Mammary epithelial cell (primary cell): ENCODE results near the gene BEND7.

Experiments used
- CTCF ChIP-seq, 2 donors: IDR thresholded peaks in 1 of 2; conservative IDR thresholded peaks in 1 of 2; 2 replicates each; pipeline ENCODE4 v1.5.1; 2011 to 2012; ENCODE audit warnings: inconsistent platforms in 2 of 2, low read length in 2 of 2, mild to moderate bottlenecking in 2 of 2, control low read depth in 1 of 2, low read depth in 1 of 2; ENCODE audit not compliant: insufficient read depth in 1 of 2; ENCODE audit errors: extremely low read depth in 1 of 2
- EZH2 ChIP-seq: IDR thresholded peaks from 2 replicates; pipeline ENCODE4 v1.6.1; 2012; ENCODE audit warnings: low read length, inconsistent platforms, borderline replicate concordance

DNA sequence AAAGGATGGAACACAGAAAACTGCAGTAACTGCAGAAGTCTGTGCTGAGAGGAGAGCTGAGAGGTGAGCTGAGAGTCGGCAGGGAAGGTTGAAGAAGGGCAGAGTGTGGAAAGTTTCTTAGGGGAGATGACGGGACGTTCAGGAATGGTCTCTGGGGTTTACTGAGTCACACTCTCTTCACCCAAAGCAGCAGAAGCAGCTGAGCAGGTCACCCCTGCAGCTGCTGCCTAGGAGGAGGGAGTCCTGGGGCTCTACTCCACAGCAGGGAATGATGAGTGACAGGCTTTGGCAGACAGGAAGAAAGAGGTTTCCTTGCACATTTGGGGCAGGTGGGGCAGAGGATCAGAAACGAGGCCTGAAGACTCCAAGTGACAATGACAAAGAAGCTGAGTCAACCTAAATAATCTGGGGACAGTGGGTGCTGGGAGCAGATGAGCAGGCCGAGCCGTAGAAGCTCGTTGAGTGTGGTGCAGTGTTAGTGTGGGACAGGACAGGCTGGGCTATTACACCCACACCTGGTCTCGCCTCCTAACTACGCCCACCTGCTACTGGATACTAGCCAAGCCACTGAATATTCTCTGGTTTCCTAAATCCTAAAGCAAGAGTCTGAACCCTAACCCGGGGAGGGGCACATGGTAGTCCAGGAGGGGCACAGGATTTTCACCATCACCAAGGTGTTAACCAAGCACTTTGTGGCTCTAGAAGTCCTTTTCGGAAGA lies 24.9 kb downstream of the BEND7 start:
- TF ChIP-seq CTCF (conservative IDR thresholded peaks at IDR 0.05 in 1 of 2, IDR thresholded peaks at IDR 0.05 in 1 of 2; ENCODE audit: extremely low read depth in 1 of 2, insufficient read depth in 1 of 2, low read depth in 1 of 2, low read length in 2 of 2) (no peak), EZH2 (no peak)
